Mesenchymal stem cell (in vitro differentiated cells and primary cell): Measurements from ENCODE around the gene POU2F3.
A peak's percentile ranks its signal among the peaks of the same experiment; 100 is the strongest.

Experiments
- DNase-seq: peaks from one replicate; pipeline ENCODE4 v3.0.0-alpha.2; 2013
- H2AFZ ChIP-seq: one replicate; pipeline ENCODE4 v1.6.1; 2013; ENCODE audit warnings: low read depth, mild to moderate bottlenecking, control low read depth, inconsistent platforms, low read length, moderate library complexity
- H2AK5ac ChIP-seq: 2 replicates; pipeline ENCODE4 v1.6.1; 2013; ENCODE audit warnings: low read length, moderate library complexity, mild to moderate bottlenecking, inconsistent platforms; ENCODE audit not compliant: severe bottlenecking
- H2BK120ac ChIP-seq: one replicate; pipeline ENCODE4 v1.6.1; 2013; ENCODE audit warnings: low read depth, mild to moderate bottlenecking, inconsistent platforms, low read length, moderate library complexity
- H2BK12ac ChIP-seq, 2 experiments: one replicate each; pipeline ENCODE4 v1.6.1; 2013; ENCODE audit warnings: inconsistent platforms in 2 of 2, low read length in 2 of 2, mild to moderate bottlenecking in 2 of 2, moderate library complexity in 2 of 2, control low read depth in 1 of 2
- H2BK15ac ChIP-seq: one replicate; pipeline ENCODE4 v1.6.1; 2013; ENCODE audit warnings: mild to moderate bottlenecking, low read depth, inconsistent platforms; ENCODE audit not compliant: poor library complexity, severe bottlenecking
- H2BK5ac ChIP-seq: 2 replicates; pipeline ENCODE4 v1.6.1; 2013; ENCODE audit warnings: low read depth, mild to moderate bottlenecking, low read length, control low read depth, inconsistent platforms; ENCODE audit not compliant: poor library complexity, severe bottlenecking
- H3K14ac ChIP-seq, 2 experiments: one replicate each; pipeline ENCODE4 v1.6.1; 2013; ENCODE audit warnings: inconsistent platforms in 2 of 2, low read length in 2 of 2, control low read depth in 1 of 2, mild to moderate bottlenecking in 1 of 2, moderate library complexity in 1 of 2
- H3K18ac ChIP-seq, 2 experiments: one replicate each; pipeline ENCODE4 v1.6.1; 2013; ENCODE audit warnings: inconsistent platforms in 2 of 2, low read length in 2 of 2, control low read depth in 1 of 2, low read depth in 1 of 2, mild to moderate bottlenecking in 1 of 2
- H3K23ac ChIP-seq, 2 experiments: one replicate each; pipeline ENCODE4 v1.6.1; 2013; ENCODE audit warnings: inconsistent platforms in 2 of 2, low read length in 2 of 2, mild to moderate bottlenecking in 2 of 2, moderate library complexity in 2 of 2, control low read depth in 1 of 2
- H3K27ac ChIP-seq: 2 replicates; pipeline ENCODE4 v1.5.1; 2013; ENCODE audit warnings: mild to moderate bottlenecking, moderate library complexity, low read length, control low read depth, inconsistent platforms; ENCODE audit not compliant: poor library complexity, severe bottlenecking
- H3K27me3 ChIP-seq, 2 experiments: 2 replicates each; pipeline versions ENCODE4 v1.6.1 to v1.7.0; 2013; ENCODE audit warnings: low read length in 2 of 2, mild to moderate bottlenecking in 2 of 2, moderate library complexity in 2 of 2, control low read depth in 1 of 2, inconsistent platforms in 1 of 2; ENCODE audit not compliant: control insufficient read depth in 1 of 2, insufficient read depth in 1 of 2
- H3K36me3 ChIP-seq, 2 experiments: 2 replicates each; pipeline versions ENCODE4 v1.6.1 to v1.7.0; 2013; ENCODE audit warnings: low read length in 2 of 2, control low read depth in 1 of 2, inconsistent platforms in 1 of 2, low read depth in 1 of 2, mild to moderate bottlenecking in 1 of 2; ENCODE audit not compliant: insufficient read depth in 2 of 2, control insufficient read depth in 1 of 2
- H3K4ac ChIP-seq, 2 experiments: one replicate each; pipeline ENCODE4 v1.6.1; 2013; ENCODE audit warnings: inconsistent platforms in 2 of 2, low read length in 2 of 2, mild to moderate bottlenecking in 2 of 2, moderate library complexity in 2 of 2, control low read depth in 1 of 2, low read depth in 1 of 2
- H3K4me1 ChIP-seq: 2 replicates; pipeline ENCODE4 v1.6.1; 2013; ENCODE audit warnings: low read depth, low read length, control low read depth; ENCODE audit not compliant: control insufficient read depth, insufficient read depth
- H3K4me2 ChIP-seq: 2 replicates; pipeline ENCODE4 v1.6.1; 2013; ENCODE audit warnings: low read length, mild to moderate bottlenecking, inconsistent platforms; ENCODE audit not compliant: poor library complexity, severe bottlenecking
- H3K4me3 ChIP-seq, 2 experiments: 2 replicates each; pipeline versions ENCODE4 v1.5.1 to v1.7.0; 2013; ENCODE audit warnings: low read length in 2 of 2, mild to moderate bottlenecking in 2 of 2, control low read depth in 1 of 2, low read depth in 1 of 2; ENCODE audit not compliant: insufficient read depth in 1 of 2
- H3K79me1 ChIP-seq: replicated peaks from 2 replicates; pipeline ENCODE4 v1.6.1; 2013; ENCODE audit warnings: mild to moderate bottlenecking, control low read depth, low read length, inconsistent platforms; ENCODE audit not compliant: poor library complexity, severe bottlenecking
- H3K9ac ChIP-seq: 2 replicates; pipeline ENCODE4 v1.7.0; 2013; ENCODE audit warnings: mild to moderate bottlenecking, low read length, moderate library complexity
- H3K9me3 ChIP-seq: 2 replicates; pipeline ENCODE4 v1.7.0; 2013; ENCODE audit warnings: mild to moderate bottlenecking, low read length; ENCODE audit not compliant: control insufficient read depth
- H4K8ac ChIP-seq: one replicate; pipeline ENCODE4 v1.6.1; 2013; ENCODE audit warnings: inconsistent platforms, mild to moderate bottlenecking, low read length, moderate library complexity
- H4K91ac ChIP-seq: one replicate; pipeline ENCODE4 v1.6.1; 2013; ENCODE audit warnings: mild to moderate bottlenecking, low read length, inconsistent platforms
- WGBS: methylation state at CpG from one replicate; pipeline ENCODE4 v1.1.7; 2013; ENCODE audit warnings: mixed read lengths; 5-methylcytosine and 5-hydroxymethylcytosine counted together

The POU2F3 gene

DNA sequence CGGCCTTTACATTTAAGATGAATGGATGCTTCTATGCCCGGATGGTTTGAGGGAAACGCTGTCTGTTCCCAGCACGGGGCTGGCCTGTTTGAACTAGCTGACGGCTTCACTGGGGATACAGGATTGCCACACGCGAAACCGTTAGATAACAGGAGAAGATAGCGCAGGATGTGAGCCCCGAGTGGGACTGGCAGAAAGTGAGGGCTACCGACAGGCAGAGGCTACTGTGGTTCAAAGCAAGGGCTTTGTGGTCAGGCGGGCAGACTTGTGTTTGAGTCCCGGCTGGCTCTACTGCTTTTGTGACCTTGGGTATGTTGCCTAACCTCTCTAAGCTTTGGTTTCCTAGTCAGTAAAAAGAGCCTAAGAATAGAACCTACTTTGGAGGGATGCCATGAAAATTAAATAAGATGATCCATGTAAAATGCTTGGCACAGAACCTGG, 31.9 kb upstream of the POU2F3 start:
- Histone ChIP-seq H3K79me1 (peaks cover 6% of the 10 kb centered on the region), H2AK5ac (peak overlapping the region; percentile 15), H3K4me3 (no peak overlapping the region), H4K8ac (peak overlapping the region; percentile 35), H3K23ac (no peak overlapping the region), H3K14ac (no peak overlapping the region), H2AFZ (peak overlapping the region; percentile 10), H3K4me2 (no peak overlapping the region), H3K36me3 (no peaks in the 10 kb centered on the region), H2BK12ac (peak overlapping the region; percentile 25 to 79), H2BK15ac (no peak overlapping the region), H3K9ac (no peak overlapping the region), H3K4ac (no peak overlapping the region), H2BK120ac (no peak overlapping the region), H3K18ac (peak overlapping the region in 1 of 2 experiments; percentile 46), H3K9me3 (no peaks in the 10 kb centered on the region), H4K91ac (peak overlapping the region; percentile 45), H3K27me3 (no peaks in the 10 kb centered on the region), H2BK5ac (no peak overlapping the region), H3K4me1 (peaks cover 29% of the 10 kb centered on the region), H3K27ac (no peak overlapping the region)
- peak; percentile 46 for DNase-seq
- WGBS, result 43% methylated on average over 13 of the region's 13 CpGs

- Histone ChIP-seq H3K4me3 (no peak overlapping the region), H3K79me1 (peaks cover 13% of the 10 kb centered on the region), H2BK12ac (peak overlapping the region in 1 of 2 experiments; percentile 30), H2BK15ac (peak overlapping the region; percentile 26), H3K9me3 (no peaks in the 10 kb centered on the region), H4K8ac (no peak overlapping the region), H3K18ac (no peak overlapping the region), H3K4me1 (peaks cover 33% of the 10 kb centered on the region), H3K27me3 (no peaks in the 10 kb centered on the region), H2AK5ac (peak overlapping the region; percentile 2), H2BK120ac (no peak overlapping the region), H3K36me3 (peaks cover 0 to under 1% of the 10 kb centered on the region in 2 experiments), H3K14ac (no peak overlapping the region), H3K23ac (no peak overlapping the region), H2AFZ (no peak overlapping the region), H3K27ac (no peak overlapping the region), H4K91ac (no peak overlapping the region), H3K4ac (no peak overlapping the region), H3K4me2 (no peak overlapping the region), H3K9ac (peak overlapping the region; percentile 19), H2BK5ac (no peak overlapping the region)
- WGBS, result 29% methylated on average over 6 of the region's 6 CpGs
- DNase-seq, result peak; percentile 82
Measured at GRCh38 chr11:120208777-120209176, 31.2 kb upstream of the POU2F3 start.

- peak; percentile 30 for DNase-seq
- Histone ChIP-seq H3K18ac (peak overlapping the region; percentile 31 to 90), H2BK120ac (peak overlapping the region; percentile 1), H3K4ac (peak overlapping the region; percentile 68 to 87), H3K23ac (peak overlapping the region in 1 of 2 experiments; percentile 91), H2AFZ (peak overlapping the region; percentile 54), H3K27ac (peak overlapping the region; percentile 13), H3K27me3 (no peaks in the 10 kb centered on the region), H3K36me3 (peaks cover 6 to 12% of the 10 kb centered on the region in 2 experiments), H3K4me2 (peak overlapping the region; percentile 46), H3K14ac (no peak overlapping the region), H3K4me1 (peaks cover 30% of the 10 kb centered on the region), H2AK5ac (no peak overlapping the region), H2BK12ac (peak overlapping the region in 1 of 2 experiments; percentile 98), H4K91ac (peak overlapping the region; percentile 45), H2BK5ac (no peak overlapping the region), H3K79me1 (peaks cover 20% of the 10 kb centered on the region), H3K4me3 (peak overlapping the region; percentile 45 to 80), H2BK15ac (peak overlapping the region; percentile 34), H3K9ac (peak overlapping the region; percentile 96), H4K8ac (peak overlapping the region; percentile 89), H3K9me3 (no peaks in the 10 kb centered on the region)
- 26% methylated on average over 22 of the region's 26 CpGs for WGBS
Measured at GRCh38 chr11:120209746-120210625, 30.0 kb upstream of the POU2F3 start.
